GM21515 (cell line): Measurements from ENCODE around the gene ZNF277.
"Not testable (repeated sequence)": the region's sequence is repeated elsewhere in the genome, so short reads cannot be mapped to it uniquely, and the experiment has no call there.

Experiments used
- ATAC-seq: cut with Tn5 transposase; IDR thresholded peaks from one replicate; pipeline ENCODE4 v1.9.1; 2021; ENCODE audit not compliant: unreplicated experiment

Gene ZNF277

DNA sequence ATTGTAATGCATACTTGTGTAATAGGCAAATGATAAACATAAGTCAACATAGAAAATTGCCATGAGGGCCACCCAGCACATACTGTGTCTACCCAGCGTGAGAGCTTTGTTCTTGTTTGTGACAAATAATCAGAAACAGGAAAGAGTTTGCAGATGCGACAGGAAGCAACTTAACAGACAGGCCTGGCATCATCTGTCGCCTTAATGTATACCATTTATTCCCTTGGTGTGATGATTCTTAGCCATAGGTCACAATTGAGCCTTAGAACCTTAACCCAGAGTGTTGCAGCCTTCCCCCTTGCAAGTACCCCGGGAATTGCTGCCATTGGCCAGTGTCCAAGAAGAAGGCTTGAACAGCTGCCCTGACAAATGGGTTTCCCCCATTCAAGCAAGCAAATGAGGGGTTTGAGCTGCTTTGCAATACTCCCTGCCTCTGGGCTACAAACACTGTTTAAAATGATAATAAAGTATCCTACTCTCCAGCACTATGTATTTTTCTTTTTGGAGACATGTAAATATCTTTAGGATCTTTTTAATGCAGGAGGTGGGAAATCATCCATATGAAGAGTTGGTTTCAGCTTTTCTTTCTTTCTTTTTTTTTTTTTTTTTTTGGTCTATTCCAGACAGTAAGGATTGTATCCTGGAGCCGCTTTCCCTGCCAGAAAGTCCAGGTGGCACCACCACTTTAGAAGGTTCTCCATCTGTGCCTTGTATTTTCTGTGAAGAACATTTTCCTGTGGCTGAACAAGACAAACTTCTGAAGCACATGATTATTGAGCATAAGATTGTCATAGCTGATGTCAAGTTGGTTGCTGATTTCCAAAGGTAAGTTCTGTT, 80.0 kb downstream of the ZNF277 start:
- ATAC-seq: peak; percentile 53

- ATAC-seq: no peak
These were observed 81.8 kb downstream of the ZNF277 start for GRCh38 chr7:112288301-112288700.

DNA sequence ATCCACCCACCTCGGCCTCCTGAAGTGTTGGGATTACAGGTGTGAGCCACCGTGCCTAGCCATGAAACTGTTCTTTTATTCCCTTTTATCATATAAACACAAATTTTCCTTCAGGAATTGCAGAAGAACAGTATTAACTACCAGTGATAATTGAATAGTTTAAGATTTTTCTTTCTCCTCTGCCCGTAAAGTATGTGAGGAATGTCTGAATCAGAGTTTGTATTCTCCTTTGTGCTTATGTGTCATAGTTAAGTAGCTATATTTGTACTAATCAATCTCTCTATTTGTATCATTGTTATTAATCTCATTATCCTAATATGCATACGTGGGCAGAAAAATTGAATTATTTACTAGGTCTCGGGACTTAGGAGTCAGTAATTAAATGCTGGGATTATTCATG, 83.6 kb downstream of the ZNF277 start:
- no peak for ATAC-seq

DNA sequence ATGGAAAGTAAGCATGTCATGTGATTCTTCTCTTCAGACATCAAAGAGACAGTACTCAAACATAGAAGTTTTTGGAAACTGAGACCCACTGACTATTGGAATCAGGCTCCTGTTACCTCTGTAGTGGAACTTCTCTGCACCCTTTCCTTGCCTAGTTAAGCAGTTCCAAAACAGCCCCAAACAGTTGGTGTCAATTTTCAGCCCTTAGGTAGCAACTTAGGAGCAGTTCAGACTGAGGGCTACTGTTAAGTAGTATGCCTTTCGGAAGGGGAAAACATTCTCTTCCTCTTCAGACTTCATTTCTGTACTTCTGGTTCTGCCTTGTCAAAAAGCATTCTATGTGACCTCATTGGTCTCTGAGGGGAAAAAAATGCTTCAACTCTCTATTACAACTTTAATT, 85.7 kb downstream of the ZNF277 start:
- ATAC-seq: no peak

- ATAC-seq: no peak
These were observed 86.9 kb downstream of the ZNF277 start for GRCh38 chr7:112293416-112293815.

GRCh38 chr7:112296432-112296831, 89.9 kb downstream of the ZNF277 start:
- no peak for ATAC-seq

DNA sequence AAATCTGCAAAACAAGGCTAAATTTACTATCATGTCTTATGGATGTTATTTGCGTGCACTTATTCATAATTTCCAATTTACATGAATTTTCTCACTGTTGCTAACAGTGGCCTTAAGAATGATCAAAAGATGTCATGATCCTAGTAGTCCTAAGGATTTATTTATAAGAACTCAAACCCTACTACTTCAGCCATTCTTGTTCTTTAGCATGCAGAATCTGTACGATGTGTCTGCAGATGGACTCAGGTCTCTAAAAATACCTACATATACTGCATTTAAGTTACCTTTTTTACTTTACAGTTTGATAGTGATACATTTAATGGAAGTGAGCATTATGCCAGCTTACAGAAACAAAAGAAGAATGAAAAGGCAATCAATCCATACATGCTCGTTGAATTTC, 91.2 kb downstream of the ZNF277 start:
- ATAC-seq: no peak

DNA sequence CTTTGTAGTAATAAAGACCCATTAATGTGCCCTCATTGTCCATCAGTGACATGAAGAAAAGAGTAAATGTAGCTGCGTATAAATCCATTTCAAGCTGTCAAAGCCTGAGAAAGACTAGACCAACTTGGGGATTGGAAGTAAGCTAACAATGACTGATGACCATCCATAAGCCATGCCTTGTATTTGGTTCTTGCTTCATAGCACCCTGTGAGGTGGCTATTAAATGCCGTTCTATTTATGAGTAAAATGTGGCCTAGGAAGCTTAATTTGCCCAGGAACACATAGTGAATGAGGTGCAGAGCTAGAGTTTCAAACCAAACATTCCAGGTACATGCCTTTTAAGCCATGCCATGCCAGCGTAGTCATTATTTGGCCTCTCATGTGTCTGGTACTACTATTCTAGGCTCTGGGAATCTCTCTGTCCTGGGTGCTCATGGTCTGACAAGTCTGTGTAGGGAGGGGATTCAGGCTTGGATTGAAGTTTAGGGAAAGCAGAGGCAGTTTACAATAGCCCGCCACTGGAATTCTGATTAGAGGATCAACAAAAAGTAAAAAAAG, 92.1 kb downstream of the ZNF277 start:
- ATAC-seq: no peak

GRCh38 chr7:112300072-112300471, 93.6 kb downstream of the ZNF277 start:
- ATAC-seq: no peak

- ATAC-seq: no peak
These were observed 94.4 kb downstream of the ZNF277 start for GRCh38 chr7:112300831-112301407.

DNA sequence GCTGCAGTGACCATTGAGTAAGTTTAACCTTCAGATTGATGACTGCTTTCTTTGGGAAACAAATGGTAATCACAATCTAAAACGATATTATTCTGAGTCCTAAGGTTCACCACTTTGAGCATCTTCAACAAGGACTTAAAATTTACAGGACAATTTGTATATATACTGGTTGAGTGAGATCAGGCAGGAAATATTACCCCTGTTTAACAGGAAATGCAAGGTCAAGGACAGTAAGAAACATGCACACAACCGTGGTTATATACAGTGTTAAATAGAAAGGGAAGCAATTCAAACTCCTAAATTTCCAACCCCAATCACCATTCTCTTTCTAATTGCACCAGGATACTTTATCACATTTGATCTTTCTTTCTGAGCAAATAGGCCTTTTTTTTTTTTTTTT, 96.1 kb downstream of the ZNF277 start:
- no peak for ATAC-seq

GRCh38 chr7:112306903-112307302, 100.4 kb downstream of the ZNF277 start:
- no peak for ATAC-seq

GRCh38 chr7:112307506-112307905, 101.0 kb downstream of the ZNF277 start:
- ATAC-seq: no peak

GRCh38 chr7:112308974-112309373, 102.5 kb downstream of the ZNF277 start:
- no peak for ATAC-seq

DNA sequence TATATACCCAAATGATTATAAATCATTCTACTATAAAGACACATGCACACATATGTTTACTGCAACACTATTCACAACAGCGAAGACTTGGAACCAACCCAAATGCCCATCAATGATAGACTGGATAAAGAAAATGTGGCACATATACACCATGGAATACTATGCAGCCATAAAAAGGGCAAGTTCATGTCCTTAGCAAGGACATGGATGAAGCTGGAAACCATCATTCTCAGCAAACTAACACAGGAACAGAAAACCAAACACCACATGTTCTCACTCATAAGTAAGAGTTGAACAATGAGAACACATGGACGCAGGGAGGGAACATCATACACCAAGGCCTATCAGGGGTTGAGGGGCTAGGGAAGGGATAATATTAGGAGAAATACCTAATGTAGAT, 110.3 kb downstream of the ZNF277 start:
- ATAC-seq: not testable (repeated sequence)

GRCh38 chr7:112322070-112322469, 115.6 kb downstream of the ZNF277 start:
- no peak for ATAC-seq

GRCh38 chr7:112327566-112327965, 121.1 kb downstream of the ZNF277 start:
- ATAC-seq: no peak

GRCh38 chr7:112331492-112331891, 125.0 kb downstream of the ZNF277 start:
- no peak for ATAC-seq

DNA sequence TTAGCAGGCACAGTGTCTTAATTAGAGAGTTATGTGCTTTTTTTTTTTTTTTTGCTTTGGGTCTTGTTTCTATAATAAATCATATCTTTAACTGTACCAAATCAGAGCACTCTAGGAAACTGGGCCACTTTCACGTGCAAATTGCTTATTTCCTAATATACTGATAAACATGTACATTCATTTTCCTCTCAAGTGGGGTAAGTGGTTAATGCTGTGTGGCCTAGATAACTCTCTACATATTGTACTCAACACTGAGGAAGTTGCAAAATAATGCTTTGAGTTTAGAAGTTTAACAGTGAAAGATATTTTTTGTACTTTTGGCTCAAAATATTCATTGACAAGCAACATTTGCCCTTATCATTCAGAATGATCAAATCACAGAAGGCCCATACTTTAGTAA, 127.9 kb downstream of the ZNF277 start:
- ATAC-seq: no peak

DNA sequence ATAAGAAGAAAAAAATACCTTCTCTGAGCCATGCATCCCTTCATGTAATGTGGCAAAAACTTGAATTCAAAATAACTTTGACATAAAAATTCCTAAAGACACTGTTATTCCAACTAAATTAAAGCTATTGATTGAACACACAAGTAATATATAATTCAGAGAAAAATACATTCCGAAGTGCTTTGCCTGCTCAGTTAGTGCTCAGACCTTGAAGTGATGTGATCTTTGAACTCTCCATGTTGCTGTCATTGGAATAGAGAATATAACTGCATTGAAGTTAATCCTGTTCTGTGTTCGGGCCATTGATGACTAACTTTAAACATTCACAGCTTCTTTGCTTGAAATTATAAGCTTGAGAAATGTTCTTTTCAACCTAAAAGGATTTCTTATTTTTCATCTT, 129.8 kb downstream of the ZNF277 start:
- no peak for ATAC-seq

GRCh38 chr7:112336936-112337576, 130.6 kb downstream of the ZNF277 start:
- ATAC-seq: no peak

GRCh38 chr7:112337892-112338291, 131.4 kb downstream of the ZNF277 start:
- ATAC-seq: no peak
